UCSD-AML1 (cell line): ENCODE measurements around the gene FBXW5.

Source experiments
- DNase-seq: peaks from one replicate; lab custom pipeline; 2025; ENCODE audit not compliant: unreplicated experiment; lab: John Stamatoyannopoulos, UW

The FBXW5 gene

DNA sequence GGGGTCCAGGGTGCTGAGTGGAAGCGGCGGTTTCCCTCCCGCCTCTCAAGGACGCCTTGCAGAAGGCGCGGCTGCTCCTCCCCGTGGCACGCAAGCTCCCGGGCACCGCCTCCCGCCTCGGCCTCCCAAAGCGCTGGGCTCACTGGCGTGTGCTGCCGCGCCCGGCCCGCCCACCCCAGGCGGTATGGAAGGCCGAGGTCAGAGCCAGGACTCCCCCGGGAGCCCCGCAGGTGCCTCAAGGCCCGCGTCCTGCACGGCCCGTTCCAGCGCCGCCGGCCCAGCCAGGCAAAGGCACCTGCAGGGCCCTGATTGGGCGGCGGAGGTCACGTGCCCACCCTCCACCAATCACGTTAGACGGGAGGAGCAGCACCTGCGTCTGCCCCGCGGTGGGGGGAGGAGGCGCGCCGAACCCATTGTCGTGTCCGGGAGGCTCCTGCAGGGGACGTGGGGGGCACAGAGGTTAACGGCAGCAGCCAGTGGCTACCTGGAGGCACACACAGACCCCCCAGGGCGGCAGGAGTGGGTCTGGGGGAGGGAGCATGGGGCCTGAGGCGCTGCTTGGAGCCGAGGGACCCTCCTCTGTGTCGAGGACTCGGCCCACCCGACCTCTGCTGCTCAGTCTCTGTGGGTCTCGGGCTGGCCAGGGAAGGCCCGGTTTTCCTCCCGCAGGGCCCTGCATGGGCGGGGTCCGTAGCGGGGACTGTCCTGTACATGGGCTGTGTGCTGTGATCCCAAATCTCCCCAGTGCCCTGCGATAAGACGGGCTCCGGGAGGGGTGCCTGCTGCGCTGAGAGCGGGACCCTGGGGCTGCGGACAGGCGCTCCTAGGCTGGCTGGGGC, 5.5 kb upstream of the FBXW5 start:
- DNase-seq, result peak; percentile 90

DNA sequence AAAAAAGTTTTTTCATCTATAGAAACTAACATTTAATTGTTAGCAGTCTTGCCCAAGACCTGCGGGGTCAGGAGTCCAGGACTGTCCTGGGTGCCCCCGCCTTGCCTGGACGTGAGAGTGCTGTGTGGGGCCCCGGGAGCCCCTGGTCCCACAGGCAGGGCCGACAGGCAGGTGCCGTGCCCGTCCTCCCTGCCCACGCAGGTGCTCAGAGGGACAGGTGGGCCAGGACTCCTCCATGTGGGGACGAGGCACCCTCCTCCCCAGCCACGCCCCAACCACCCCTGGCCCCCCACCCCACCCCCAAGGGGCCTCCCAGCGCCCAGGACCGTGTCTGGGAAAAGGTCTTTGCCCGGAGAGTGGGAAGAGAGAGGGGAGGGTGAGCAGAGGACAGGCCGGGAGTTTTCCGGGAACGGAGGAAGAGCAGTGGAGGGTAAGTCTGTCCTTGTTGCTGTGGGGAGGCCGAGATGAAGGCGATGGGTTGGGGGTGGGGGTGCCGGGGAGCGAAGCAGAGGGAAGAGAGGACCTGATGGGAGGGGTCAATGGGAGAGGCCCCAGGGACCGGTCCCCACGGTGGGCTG, 4.8 kb upstream of the FBXW5 start:
- no peak for DNase-seq

DNA sequence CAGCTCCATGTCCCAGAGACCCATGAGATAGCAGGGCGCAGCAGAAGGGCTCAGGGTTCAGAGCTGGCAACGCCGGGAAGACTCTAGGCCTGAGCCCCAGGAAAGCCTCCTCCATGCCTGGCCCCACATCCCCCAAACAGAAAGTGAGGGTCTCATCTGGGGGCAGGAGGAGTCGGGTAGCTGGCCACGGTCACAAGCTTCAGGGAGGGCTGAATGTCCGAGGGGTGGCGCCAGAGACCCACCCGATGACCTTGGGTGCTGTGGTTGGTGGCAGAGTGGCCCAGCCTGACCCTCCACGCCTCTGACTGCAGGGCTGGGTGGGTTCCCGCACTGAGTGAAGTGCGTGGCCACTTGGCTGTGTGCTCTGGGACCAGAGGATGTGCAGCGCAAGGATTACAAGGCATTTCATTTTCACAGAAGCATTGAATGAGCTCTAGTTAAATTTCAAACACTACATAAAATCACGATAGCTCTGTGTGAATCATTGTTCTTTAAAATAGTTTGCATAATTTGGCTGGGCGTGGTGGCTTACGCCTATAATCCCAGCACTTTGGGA, 3.5 kb upstream of the FBXW5 start:
- peak; percentile 63 for DNase-seq

DNA sequence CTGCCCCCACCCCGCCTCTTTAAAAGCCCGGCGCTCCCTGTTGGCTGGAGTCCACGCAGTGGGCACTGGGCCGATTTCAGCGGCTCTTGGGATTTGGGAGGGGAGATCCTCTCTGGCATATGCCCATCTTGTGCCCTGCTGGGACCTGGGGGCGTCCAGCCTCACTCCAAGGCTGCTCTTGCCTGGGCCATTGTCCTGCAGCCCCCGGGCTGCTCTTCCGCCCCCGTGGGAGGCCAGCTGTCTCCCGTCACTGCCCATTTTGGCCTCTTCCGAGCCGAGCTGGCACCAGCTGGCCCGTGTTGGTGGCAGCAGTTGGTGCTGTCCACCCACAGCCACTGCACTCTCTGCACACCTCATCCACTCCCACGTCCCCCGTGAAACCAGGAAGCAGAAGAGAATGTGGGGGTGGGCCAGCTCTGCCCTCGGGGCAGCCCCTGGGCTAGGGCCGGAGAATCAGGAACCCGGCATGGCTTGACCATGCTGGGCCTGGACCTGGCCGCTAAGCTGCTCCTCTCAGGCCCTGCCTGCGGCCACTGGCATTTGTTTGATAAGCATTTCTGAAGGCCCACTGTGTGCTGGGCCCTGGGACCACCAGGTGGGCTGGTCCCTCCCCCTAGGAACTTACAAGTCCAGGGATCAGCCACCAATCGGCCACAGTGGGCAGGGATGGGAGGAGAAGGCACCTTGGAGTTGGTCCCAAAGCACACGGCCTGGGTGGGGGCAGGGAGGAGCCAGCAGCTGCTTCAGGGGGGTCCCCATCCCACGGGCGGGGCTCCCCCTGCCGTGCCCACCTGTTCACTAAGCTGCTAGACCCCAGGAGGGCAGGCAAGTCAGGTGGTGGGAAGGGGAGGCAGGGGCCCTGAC, 2.7 kb upstream of the FBXW5 start:
- DNase-seq, result no peak

DNA sequence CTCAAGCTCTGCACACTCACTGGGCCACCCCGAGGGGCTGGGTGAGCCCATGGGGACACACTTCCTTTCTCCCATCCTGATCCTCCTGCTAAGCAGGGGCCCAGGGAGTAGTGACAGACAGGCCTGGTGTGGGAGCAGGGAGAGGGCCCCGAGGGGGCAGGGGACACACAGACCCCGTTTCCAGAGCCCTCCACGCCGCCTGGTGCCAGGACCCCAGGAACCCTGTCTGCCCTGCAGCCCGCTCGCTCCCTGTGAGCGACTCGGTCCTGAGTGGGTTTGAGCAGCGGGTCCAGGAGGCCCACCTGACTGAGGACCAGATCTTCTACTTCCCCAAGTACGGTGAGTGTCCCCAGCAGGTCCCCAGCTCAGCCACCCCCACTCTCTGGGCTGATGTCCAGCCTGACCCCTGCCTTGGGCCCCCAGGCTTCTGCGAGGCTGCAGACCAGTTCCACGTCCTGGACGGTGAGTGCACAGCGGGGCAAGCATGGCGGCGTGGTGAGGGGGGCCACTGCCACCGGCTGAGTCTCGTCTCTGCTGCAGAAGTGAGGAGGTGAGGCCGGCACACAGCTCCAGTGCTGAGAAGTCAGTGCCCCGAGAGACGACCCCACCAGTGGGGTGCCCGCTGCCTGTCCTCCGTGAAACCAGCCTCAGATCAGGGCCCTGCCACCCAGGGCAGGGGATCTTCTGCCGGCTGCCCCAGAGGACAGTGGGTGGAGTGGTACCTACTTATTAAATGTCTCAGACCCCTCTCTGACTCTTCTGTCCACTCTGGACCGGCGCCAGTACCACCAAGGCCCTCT, 1.9 kb upstream of the FBXW5 start:
- no peak for DNase-seq

DNA sequence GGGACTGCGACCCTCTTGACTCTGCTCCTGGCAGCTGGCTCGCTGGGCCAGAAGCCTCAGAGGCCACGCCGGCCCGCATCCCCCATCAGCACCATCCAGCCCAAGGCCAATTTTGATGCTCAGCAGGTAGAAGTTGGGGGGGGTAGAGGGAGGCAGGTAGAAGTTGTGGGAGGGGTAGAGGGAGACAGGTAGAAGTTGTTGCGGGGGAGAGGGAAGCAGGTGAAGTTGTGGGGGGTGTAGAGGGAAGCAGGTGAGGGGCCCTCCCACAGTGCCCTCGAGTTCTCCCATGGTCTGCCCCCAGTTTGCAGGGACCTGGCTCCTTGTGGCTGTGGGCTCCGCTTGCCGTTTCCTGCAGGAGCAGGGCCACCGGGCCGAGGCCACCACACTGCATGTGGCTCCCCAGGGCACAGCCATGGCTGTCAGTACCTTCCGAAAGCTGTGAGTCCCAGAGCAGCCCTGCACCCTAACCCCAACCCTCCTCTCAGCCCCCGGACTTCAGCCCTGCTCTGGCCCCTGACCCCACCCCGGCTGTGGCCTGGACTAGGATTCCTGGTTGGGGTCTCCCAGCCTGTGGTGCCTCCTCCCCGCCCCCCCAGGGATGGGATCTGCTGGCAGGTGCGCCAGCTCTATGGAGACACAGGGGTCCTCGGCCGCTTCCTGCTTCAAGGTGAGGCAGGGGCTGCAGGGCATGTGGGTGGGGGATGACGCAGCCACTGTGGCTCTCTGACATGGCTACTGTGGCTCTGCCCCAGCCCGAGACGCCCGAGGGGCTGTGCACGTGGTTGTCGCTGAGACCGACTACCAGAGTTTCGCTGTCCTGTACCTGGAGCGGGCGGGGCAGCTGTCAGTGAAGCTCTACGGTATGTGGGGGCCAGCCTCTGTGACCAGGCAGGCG, 1.0 kb upstream of the FBXW5 start:
- DNase-seq, result no peak

DNA sequence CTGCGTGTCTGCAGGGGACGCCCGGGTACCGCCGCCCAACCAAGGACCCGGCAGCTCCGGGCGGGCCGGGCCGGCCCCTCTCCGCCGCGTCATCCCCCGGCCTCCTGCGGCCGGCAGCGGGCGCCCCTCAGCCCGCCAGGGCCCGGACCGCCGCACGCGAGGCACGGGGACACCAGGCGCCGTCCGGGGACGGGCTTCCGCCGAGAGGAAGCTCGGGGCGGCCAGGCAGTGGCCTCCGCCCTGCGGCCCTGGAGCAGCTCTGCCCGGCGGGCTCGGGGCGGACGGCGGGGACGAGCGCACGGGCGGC, 373 bp downstream of the FBXW5 start:
- peak; percentile 80 for DNase-seq

DNA sequence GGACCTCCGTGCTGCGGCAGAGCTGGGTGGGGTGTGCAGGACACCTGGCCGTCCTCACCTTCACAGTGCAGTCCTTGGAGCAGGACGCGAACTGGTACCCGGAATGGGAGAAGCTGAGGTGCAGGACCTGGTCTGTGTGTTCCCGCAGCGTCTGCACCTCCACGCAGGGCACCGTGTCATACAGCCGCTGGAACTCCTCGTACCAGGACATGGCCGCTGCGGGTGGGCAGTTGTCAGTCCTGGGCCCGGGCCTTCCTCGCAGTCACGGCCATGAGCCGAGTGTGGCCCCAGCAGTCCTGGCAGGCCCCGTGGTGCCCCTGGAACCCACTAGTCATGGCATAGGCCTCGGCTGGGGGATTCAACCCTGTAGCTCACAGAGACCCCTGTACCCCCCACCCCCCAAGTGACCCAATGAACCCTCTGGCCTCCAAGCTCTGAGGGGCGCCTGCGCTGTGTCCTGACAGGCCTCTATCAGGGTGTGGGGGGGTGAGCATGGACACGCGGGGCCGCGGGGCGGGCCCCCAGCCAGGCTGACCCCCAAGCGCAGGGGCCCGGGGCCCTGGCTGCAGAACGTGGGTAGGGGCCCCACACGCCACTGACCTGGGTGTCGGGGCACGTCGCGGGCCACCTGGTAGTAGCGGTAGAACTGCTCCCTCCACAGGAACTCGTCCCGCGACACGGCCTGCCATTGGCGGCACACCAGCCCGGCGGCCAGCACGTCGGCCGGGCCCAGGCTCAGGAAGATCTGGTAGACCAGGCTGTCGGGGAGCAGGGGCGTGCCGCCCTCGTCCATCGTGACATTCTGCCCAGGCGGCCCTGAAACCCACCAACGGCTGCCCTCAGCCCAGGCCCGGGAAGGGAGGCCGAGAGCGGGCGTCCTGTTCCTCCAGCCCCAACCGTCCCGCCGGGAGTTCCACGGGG, 987 bp downstream of the FBXW5 start:
- peak; percentile 61 for DNase-seq

DNA sequence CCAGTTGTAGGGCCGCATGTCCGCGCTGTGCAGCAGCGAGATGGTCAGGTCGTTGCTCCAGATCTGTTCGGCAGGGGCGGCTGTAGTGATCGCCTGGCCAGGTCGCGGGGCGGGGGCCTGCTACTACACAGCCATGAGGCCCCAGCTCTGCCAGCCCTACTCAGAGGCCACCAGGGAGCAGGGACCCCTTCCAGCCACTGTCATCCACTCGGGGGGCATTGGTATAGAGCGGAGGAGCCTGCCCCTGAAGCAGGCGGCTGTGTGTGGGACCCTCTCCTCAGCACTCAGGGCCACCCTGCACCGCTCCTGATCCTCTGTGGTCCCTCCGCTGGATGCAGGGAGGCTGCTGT, 1.7 kb downstream of the FBXW5 start:
- no peak for DNase-seq

DNA sequence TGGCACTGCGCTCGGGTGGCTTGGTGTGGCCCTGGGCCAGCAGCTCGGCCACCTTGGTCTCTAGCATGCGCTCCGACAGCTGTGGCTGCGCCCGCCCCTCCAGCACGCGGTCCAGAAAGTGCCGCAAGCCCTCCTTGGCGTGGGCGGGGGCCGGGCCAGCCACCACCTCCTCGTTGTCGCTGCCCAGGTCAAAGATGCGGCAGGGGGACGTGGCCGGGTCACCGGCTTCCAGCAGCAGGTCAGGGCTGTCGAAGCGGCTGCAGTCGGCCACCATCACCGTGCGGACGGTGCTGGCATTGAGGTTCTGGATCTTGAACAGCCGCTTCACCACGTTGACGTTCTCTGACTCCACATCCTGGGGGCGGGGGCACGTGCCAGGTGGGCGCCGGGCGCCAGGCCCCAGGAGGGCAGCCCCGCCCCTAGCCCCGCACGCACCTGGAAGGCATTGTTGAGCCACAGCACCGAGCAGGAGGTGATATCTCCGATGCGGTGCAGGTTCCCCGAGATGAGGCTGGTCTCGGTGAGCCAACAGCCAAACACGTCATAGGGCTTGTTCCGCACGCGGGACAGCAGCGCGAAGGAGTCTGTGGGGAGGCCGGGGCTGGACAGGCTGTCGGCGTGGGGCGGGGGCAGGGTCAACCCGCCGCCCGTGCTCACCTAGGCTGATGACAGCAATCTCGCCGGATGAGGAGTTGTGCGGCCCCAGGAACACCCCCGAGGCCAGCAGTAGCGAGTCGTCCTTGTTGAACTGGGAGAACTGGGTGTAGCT, 2.2 kb downstream of the FBXW5 start:
- no peak for DNase-seq

DNA sequence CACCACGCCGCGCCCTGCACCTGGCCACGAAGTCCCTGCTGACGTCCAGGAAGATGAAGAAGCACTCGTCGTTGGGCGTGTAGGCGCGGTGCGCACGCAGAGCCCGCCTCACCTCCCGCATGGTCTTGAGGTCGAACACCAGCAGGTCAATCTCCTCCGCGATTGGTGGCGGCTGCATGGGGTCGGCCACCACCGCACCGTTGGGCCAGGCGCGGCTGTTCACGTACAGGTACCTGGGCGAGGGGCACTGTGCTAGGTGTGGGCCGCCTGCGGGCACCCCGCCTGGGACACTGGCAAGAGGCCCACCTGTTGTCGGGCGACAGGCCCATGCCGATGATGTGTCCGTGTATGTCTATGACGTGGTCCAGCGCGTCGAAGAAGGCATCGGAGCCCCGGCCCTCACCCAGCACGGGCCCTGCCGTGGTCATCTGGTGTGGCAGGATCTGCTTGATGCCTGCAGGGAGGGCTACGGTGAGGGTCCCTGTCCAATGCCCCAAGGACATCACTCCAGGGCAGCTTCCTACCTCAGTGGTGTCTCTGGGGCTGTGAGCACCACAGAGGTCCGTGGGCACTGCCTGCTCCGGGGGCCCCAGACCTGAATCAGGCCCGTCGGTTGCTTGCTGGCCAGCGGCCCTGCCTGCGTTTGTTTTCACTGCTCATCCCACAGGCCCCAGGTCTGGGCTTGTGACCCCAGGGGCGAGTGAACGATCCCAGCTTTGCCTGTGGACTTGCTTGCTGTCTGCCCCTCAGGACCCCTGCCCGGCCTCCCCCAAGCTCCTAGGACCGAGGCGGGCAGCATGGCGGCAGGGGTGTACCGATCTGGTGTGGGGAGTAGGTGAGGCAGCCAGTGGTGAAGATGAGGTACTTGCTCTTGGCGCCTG, 3.1 kb downstream of the FBXW5 start:
- DNase-seq, result no peak

DNA sequence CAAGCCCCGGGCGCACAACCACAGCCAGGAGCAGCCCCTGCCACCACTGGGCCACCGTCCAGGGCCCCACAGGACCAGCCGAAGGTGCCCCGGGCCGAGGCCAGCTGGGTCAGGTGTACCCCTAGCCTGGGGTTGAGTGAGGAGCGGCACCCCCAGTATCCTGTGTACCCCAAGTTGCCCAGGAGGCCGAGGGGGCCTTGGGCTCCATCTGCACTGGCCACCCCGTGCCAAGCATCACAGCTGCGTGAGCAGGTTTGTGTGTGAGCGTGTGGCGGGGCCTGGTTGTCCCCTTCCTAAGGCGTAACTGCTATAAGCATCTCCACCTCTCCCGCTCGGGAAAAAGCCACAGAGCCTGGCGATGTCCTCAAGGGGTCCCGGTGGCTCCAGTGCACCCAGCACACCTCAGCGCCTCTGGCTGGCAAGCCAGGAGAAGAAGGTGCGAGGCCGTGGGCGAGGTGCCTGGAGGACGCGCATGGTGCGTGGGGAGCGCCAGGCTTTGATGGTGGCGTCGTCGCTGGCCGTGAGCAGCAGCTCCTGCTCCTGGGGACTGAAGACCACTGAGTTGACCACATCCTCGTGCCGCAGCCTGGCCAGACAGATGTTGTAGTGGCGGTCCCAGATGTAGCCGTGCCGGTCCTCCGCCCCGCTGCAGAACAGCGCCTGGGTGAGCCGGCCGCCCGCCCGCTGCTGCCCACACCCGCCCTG, 3.9 kb downstream of the FBXW5 start:
- no peak for DNase-seq

DNA sequence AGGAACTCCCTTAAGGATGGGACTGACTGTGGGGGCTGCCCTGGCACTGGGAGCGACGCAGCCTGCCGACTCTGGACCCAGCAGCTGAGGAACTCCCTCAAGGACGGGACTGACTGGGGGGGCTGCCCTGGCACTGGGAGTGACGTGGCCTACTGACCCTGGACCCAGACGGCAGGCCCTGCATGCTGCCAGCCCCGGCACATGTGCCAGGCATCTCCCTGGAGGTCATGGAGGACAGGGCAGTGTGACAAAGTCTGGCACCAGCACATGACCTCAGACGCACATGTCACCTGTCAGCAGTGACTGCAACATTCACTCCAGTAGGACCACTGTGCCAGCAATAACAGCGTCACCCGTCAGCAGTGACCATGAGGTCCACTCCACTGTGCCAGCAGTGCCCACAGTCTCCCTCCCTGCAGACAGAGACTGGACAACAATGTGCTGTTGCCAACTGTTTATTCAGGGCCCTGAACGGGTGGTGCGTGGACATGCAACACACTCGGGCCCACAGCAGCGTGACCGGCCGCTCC, 4.5 kb downstream of the FBXW5 start:
- DNase-seq, result no peak

DNA sequence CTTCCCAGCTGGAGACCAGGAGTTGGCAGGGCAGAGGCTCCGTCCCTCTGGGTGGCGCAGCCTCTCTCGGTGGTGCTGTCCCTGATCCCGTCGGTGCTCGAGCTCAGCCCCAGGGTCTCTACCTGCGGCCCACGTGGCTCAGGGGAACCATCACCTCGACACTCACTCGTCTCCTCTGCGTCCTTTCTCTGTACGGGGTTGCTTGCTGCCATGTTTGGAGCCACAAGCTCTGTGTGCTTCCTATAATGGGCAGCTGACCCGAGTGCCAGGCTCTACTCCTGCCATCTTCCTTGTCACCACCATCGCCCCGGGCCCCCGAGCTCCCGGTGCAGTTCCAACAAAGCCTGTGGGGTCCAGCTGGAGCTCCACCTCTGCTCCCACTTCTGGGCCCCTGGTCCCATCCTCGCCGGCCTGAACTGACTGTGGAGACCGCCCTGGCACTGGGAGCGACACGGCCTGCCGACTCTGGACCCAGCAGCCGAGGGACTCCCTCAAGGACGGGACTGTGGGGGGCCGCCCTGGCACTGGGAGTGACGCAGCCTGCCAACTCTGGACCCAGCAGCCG, 5.0 kb downstream of the FBXW5 start:
- no peak for DNase-seq

DNA sequence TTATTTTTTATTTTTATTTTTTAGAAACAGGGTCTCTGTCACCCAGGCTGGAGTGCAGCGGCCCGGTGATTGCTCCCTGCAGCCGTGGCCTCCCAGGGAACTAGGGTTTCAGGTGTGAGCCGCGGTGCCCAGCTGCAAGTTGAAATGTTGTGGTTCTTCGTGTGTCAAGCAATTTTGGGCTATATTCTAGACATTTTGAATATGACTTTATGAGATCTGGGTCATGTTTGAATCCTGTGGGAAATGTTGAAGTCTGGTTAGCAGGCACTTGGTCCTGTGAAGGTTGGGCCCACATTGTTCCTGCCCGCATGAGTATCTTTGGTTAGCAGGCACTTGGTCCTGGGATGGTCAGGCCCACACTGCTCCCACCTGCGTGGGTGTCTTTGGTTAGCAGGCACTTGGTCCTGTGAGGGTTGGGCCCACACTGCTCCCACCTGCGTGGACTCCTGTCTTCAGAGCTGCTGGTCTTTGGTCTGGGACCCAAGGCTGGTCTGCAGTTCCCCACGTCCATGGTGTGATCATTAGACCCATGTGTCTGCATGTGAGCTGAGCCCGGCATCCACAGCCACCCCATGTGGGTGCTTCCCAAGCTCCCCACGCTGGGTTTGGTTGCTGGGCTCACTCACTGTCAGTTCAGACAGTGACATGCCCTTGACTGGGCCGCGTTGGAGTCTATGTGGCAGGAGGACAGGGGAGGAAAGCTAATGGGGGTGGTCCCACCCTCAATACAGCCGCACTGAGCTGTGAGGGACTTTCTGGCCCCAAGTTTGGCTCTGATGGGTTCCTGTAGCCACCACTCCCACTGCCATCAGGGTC, 7.1 kb downstream of the FBXW5 start:
- no peak for DNase-seq
